Hematopoietic multipotent progenitor cell treated with erythropoietin and hydrocortisone succinate and interleukin-3 and kit ligand, for 17 days (in vitro differentiated cells): Measurements from ENCODE around the gene GNG8.
A peak's percentile ranks its signal among the peaks of the same experiment; 100 is the strongest.

ENCODE experiments used
- DNase-seq: peaks from one replicate; pipeline ENCODE4 v3.0.0-alpha.2; 2015; ENCODE audit warnings: low spot score

GNG8 gene

DNA sequence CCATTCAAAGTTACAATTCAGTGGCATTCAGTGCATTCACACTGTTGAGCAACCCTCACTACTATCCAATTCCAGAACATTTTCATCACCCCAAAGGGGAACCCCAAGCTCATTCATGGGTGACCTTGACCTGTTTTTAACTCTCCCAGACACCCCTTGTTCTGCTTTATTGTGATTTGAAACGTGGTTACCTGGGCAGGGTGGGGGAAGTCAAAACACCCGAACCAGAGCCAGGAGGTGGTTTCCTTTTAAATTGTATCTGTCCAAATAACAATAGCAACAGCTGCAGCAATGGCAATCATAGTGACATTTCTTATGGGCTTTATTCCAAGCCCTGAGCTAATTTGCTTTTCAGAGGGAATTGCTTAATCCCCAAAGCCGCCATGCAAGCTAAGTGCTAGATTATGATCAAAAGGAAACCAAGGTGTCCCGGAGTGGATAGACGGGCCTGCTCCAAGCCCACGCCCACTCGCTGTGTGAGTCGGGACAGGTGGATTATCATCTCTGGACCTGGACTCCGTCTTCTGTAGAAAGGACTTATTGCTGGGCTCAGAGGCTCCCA lies 17.3 kb downstream of the GNG8 start:
- no peak for DNase-seq

DNA sequence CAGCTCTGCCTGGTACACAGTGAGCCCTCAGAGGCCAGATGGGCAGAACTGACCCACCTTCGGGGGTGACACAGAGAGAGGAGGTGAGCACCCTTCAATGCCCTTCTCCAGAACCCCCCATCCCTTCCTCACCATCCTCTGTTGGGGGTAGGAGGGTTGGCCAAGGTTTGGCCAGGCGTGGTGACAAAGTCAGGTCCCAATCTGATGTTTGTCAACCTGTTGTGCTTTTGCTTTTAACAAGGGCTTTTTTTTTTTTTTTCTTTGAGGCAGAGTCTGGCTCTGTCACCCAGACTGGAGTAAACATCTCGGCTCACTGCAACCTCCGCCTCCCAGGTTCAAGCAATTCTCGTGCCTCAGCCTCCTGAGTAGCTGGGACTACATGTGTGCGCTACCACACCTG lies 18.4 kb downstream of the GNG8 start:
- no peak for DNase-seq

DNA sequence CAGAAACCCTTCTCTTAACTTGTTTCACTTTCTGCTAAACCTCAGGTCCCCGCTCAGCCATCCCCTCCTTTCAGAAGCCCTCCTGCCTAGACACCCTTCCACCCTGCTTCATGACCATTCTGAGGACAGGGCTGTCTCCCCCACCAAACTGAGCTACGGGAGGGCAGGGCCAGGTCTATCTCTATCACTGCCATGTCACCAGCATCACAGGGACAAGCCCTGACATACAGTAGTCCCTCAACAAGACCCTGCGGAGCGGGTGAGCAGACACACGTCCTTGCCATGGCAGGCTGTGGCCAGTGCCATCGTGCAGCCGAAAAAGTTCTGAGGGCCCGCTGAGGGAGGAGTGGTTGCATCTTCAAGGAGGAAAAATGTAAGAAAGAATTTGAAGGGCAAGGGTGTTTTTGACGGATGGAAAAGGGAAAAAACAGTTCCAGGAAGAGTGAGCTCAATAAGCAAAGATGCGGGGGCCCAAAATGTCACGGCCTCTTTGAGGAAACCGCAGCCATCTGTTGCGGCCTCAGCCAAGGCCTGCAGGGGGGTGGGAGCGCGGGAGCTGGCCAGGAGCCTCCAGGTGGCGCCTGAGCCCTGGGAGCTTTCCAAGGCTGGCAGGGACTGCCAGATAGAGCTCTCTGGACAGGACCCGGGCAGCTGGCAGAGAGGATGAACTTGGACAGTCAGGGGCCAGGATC lies 19.2 kb downstream of the GNG8 start:
- no peak for DNase-seq

DNA sequence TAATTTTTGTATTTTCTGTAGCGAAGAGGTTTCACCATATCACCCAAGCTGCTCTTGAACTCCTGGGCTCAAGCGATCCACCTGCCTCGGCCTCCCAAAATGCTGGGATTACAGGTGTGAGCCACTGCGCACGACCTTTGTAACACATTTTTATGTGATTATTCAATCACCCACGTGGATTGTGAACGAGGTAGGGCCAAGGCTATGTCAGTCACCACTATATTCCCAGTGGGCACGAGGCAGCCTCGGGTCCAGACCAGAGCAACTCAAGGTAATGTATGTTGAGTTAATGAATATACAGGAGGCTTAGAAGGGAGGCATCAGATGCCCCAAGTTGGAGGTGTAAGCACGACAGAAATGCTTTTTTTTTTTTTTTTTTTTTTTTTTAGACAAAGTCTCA lies 20.0 kb downstream of the GNG8 start:
- no peak for DNase-seq

DNA sequence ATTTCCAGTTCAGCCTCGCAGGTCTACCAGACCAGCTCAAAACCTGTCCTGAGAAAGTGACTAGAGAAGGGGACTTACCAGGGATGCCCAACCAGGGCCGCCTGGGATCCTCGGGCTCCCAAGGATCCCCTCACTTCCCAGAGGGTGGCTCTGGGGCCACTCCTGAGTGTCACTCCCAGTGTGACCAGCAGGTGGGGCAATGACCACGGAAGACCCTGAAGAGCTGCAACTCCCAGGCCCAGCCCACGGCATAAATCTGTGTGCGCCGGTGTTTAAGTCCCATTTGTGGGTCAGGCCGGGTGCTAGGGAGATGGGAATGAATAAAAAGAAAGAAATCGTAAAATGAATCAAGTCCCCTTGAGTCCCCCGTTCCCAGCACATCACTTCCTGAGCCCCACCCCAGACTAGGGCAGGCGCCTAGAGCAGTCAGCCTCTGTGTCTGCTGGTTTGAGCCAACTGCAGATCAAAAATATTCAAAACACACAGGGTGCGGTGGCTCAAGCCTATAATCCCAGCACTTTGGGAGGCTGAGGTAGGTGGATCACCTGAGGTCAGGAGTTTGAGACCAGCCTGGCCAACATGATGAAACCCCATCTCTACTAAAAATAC lies 21.8 kb downstream of the GNG8 start:
- DNase-seq, result peak; percentile 81

DNA sequence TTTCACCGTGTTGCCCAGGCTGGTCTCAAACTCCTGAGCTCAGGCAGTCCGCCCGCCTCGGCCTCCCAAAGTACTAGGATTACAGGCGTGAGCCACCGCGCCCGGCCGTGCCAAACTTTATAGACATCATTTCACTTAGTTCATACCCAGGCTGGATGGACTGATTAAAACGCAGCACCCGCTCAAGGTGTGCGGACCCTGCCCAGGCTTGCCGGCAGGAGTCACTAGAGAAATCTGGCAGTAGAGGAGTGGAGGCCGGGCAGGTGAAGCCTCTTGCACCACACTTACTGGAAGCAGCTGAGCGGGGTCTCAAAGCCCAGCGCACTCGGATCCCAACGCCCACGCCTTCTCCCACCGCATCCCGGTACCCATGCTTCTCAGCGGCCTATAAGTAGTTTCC lies 22.5 kb downstream of the GNG8 start:
- no peak for DNase-seq

DNA sequence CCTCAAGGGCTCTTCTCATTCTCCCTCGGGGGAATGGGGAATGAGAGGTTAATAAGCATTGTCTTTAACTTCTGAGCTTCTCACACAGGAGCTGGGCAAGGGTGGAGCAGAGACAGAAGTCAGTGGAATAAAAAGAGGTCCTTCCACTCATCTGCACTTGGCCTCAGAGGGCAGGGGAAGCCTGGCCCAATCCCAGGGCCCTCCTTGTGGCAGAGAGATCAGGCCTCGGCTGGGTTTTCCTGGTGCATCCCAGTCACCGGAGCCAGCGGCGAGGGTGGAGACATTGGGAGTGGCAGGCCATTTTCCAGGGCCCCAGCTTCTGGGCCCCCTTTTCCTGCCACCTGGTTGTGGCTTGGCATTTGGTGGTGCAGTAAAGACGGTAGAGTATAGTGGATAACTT lies 24.2 kb downstream of the GNG8 start:
- no peak for DNase-seq

DNA sequence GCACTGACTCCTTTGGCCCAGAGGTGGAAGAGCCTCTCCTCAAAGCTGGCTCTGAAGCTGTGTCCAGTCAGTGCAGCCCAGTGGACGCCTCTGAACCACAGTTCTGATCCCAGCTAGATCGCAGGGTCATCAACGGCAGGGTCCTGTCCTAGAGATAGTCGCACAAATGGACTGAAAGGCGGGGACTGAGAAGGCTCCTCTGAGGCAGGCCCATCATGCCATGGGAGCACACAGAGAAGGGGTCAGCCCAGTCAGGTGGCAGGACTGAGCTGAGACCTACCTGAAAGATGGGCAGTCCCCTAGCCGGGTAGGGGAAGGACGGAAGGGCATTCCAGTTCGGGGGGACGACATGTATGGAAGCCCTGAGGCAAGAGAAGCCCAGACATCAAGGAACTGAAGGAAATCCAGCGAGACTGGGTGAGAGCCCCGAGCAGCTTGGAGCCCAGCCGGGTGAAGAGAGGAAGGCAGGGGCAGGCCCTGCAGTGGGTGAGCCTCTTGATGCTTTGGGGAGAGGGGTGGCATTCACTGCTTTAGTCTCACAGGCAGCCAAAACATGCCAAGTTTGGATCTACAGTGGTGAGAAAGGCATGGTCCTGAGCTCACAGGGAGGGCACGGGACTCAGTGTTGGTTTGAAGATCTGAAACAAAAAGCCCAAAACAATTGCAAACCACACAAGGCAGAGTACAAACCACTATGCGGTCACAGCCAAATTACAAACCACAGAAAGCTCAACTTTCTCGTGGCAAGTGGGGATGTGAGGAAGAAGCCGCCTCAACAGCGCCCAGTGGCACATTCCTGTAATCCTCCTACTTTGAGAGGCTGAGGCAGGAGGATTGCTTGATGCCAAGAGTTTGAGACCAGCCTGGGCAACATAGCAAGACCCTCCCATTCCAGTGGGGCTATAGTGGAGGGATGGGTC lies 24.9 kb downstream of the GNG8 start:
- DNase-seq, result no peak

DNA sequence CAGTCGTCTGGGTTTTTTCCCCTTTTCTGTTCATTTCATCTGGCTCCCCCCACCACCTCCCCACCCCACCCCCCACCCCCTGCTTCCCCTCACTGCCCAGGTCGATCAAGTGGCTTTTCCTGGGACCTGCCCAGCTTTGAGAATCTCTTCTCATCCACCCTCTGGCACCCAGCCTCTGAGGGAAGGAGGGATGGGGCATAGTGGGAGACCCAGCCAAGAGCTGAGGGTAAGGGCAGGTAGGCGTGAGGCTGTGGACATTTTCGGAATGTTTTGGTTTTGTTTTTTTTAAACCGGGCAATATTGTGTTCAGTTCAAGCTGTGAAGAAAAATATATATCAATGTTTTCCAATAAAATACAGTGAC lies 25.6 kb downstream of the GNG8 start:
- DNase-seq, result no peak

DNA sequence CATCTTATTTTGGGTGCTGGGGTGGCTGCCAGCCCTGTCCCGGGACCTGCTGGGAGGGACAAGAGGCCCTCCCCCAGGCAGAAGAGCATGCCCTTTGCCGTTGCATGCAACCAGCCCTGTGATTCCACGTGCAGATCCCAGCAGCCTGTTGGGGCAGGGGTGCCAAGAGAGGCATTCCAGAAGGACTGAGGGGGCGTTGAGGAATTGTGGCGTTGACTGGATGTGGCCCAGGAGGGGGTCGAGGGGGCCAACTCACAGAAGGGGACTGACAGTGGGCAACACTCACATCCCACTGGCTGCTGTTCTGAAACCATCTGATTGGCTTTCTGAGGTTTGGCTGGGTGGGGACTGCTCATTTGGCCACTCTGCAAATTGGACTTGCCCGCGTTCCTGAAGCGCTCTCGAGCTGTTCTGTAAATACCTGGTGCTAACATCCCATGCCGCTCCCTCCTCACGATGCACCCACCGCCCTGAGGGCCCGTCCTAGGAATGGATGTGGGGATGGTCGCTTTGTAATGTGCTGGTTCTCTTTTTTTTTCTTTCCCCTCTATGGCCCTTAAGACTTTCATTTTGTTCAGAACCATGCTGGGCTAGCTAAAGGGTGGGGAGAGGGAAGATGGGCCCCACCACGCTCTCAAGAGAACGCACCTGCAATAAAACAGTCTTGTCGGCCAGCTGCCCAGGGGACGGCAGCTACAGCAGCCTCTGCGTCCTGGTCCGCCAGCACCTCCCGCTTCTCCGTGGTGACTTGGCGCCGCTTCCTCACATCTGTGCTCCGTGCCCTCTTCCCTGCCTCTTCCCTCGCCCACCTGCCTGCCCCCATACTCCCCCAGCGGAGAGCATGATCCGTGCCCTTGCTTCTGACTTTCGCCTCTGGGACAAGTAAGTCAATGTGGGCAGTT lies 26.2 kb downstream of the GNG8 start:
- DNase-seq, result no peak

DNA sequence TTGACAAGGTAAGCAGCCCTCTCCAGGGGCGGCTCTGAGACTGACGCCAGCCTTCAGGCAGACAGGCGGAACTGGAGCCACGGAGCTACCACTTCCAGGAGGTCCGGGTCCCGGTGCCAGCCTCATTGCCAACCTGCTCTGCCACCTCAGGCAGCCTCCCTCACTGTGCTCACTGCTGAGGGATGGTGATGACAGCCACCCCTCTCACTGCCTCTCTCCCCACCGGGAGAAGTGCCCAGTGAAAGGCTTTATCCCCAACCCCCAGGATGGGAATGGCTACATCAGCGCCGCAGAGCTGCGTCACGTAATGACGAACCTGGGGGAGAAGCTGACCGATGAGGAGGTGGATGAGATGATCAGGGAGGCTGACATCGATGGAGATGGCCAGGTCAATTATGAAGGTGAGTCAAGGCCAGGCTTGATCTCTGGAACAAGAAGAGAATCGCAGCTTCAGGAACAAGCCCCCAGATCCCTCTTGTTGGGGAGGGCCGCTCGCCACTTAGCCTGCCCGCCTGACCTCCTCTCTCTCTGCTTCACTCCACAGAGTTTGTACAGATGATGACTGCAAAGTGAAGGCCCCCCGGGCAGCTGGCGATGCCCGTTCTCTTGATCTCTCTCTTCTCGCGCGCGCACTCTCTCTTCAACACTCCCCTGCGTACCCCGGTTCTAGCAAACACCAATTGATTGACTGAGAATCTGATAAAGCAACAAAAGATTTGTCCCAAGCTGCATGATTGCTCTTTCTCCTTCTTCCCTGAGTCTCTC lies 27.2 kb downstream of the GNG8 start:
- no peak for DNase-seq

DNA sequence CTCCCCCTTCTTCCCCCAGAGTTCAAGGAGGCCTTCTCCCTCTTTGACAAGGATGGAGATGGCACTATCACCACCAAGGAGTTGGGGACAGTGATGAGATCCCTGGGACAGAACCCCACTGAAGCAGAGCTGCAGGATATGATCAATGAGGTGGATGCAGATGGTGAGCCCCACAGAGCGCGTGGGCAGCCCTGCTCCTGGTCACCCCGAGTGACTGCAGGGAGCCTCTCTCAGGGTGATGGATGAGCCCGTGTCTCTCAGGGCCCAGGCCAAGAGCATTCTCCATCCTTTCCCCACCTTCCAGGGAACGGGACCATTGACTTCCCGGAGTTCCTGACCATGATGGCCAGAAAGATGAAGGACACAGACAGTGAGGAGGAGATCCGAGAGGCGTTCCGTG lies 27.8 kb downstream of the GNG8 start:
- no peak for DNase-seq

DNA sequence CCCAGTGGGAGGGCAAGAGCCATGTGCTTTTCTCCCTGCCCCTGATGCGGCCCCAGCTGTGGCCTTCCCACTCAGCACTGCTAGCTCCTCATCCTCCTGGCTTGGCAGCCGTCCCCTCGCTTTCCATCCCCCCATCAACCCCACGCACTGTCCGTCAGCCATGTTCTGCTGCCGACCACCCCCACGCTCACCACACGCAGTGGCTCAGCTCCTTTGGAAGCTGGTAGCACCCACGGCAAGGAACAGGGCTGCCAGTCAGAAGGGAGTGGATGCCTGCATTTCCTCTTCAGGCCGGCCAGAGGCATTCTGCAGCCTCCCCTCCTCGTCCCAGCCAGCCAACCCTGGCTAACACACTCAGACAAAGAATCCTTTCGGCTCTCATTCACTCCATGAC lies 28.6 kb downstream of the GNG8 start:
- no peak for DNase-seq

DNA sequence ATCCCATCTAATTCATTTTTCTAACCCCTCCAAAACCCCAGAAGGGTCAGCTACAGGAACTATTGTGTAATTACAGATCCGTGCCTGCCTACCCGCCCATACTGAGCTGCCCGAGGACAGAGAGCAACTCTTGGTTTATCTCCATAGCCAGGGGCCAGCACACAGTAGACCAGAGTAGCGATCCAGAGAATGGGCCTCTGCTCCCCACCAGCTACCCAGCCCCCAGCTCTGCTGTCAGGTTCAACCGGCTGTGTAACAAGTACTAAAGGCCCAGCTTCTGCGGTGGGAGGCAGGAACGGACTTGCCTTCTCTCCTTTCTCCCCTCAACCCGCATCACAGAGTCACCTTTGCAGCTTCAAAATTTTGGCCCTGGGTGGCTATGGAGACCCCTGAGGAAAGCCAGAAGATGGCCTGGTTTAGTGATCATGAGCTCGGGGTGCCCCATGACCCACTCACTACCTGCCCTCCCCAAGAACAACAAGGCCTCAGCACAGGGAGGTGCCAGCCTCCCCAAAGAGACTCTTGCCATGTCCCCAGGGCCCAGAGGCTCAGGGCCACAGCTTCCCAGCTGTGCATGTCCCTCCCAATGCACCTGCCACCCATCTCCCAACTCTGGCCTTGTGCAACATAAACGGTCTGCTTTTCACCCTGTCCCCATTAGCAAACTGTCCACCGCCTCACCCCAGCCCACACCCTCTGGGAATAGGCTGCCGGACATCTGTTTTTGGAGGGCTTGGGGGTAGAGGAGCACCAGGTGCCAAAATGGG lies 29.1 kb downstream of the GNG8 start:
- DNase-seq, result no peak

DNA sequence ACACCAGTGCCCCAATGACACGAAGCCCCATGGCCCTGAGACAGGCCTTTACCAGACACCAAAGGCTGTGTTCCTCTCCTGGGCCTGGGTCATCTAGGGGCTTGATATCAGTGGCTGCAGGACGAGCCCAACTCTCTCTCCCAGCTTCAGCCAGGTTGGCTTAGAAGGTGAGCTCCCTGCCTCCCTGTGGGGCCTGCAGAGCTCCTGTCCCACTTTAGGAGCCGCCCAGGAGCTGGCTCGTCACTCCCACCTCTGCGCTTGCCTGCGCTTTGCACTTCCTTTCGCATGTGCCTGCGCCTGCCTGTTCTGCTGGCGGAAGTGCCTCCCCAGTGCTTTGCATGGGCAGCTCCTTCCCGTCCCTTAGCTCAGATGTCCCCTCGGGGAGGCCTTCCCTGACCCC lies 30.0 kb downstream of the GNG8 start:
- DNase-seq, result no peak

DNA sequence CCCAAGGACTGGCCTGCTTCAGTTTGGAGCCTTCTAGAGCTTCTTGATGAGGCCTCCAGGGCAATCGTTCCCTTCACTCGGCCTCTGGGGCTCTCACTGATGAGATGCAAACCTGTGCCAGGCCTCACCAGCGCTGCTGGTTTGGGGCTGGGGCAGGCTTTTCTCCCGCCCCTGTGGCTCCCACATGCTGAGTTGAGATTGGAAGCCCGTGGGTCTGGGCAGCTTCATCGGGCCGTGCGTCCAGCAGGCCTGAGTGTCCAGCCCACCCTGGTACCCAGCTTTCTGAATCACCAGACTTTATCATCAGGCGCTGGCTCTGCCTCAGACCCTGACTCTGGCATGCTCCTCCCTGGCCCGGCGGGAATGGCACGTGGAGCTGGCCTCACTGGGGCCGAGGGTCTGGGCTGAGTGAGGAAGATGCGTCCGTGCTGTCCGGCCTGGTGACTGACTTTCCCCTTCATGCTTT lies 30.6 kb downstream of the GNG8 start:
- no peak for DNase-seq

DNA sequence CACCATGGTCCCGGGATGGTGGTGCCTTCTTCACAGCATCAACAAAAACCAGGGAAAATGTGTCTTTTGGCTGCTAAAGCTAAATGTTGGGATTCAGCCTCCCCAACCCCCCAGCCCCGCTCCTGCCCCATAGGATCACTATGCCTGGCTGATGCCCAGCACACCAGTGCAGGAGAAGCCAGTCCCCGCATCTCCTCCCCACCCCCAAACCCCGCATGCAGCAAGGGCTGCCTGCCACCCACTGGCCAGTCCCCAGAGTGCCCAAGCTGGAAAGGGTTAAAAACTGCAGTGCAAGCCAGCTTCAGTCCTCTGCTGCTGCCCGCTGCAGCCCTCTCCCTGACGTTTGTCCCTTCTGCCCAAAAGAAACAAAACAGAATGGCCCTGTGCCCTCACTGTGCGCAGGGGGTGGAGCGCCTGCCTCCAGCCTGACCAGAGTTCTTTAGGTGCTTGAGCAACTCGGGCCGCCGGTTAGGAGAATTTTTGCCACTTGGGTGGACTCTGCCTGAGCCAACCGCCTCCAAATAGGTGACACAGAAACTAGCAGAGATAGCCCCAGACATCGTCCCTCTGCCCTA lies 31.1 kb downstream of the GNG8 start:
- no peak for DNase-seq

DNA sequence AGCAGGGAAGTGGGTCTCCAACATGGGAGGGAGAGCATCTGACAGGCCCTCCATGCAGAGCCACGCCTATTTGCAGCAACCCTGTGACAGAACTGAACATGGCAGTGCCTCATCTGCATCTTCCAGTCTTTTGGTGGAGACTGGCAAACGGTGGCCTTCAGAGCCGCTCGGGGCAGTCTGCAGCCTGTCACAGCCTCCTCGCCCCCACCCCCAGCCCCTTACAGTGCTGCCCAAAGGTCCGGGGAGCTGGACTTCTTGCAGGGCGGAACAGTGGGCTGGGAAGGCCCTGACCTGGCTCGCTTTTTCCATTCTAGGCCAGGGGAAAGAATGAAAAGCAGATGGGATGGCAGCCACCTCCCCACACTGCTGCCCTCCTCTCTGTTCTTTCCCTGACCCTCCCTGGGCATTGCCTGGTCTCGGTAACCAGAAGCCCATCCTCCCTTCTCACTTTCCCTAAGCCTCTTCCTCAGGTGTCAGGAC lies 32.2 kb downstream of the GNG8 start:
- DNase-seq, result no peak

DNA sequence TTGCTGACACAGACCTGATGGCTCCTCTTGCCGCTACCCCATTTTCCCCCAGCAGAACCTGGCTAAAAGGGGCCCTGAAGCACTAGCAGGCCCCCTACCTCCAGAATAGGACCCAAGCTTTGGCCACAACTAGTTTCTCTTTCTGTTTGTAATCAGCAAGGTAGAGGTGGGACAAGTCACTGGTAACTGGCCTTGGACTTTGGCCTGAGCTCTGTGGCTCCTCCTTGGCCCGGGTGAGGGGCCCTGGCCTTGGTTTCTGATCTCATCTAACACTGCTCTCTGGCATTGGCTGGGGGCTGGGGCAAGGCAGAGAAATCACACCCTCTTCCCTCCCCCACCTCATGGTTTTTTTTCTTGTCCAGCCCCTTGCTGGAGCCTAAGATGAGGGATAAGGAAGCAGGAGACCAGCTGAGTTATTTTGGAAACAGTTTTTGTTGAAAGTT lies 32.8 kb downstream of the GNG8 start:
- DNase-seq, result no peak
